NCI-H1694 treated with DMSO at 0.1 percent for 48 hours (cell line): Measurements from ENCODE around the gene GNA12.

Experiments
- DNase-seq: peaks from one replicate; lab custom pipeline; 2025; lab: John Stamatoyannopoulos, UW

GNA12 gene

DNA sequence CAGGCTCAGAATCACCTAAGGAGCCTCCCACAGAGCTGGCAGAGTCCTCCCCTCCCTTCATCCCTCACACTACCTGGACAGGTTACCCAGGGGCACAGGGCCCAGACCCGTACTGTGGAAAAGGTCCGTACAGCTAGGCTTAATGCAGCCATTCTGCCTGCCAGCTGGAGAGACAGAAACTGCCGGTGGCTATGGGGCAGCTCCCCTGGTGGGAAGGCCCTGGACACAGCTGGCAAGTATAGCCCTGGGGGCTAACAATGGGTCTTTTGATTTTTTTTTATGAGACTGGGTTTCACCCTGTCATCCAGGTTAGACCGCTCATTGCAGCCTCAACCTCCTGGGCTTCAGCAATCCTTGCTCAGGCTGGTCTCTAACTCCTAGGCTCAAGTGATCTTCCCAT is 68.3 kb downstream of the GNA12 start:
- DNase-seq, result no peak

DNA sequence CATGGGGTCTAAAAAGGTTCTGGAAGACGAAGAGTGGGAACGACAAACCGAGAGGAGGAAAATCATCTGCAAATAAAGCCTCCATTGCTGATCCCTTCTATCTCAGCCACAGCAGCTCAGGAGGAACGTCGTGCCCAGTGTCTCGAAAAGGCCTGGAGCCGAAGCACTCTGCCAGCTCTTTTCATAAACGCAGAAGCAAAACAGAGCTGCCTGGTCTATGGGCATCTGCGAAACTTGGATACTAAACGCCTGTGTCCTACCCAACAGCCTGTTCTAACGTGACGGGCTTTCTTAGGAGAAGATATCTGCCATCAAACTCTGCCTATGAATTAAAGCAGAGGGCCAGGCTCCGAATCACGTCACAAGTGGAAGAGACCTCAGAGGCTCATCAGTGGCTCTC is 68.7 kb downstream of the GNA12 start:
- DNase-seq, result no peak

DNA sequence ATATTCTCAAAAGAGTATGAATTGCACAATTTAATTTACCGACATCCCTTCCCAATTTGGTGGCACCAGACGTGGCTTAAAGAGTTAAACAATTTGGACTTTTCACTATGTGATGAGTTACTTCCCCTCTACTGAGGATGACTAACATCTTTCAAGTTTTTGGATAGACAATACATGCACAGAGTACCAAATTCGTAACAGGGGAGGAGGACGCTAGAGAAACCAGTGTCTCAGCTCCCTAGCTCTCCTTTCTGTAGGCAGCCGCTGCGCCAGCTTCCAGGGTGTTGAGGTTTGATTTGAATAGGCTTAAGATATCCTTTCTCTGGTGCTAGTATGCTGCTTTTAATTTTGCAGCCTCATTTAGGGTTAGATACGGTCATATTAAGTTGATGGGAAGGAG is 69.2 kb downstream of the GNA12 start:
- DNase-seq, result no peak

DNA sequence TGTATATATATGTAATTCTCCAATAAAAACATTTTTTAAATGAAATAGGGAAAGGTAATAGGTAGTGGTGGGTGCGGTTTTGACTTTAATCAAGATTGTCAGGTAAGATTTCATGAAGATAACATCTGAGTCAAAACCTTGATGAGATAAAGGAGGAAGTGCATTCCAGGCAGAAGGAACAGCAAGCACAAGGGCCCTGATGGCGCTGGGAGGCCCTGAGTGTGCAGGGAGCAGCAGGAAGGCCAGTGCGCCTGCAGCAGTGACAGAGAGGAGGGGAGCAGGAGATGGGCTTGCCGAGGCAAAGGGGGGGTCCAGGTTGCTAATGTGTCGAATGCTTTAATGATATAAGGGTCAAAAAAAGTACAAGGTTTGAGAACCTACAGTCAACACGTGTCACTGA is 69.8 kb downstream of the GNA12 start:
- no peak for DNase-seq

DNA sequence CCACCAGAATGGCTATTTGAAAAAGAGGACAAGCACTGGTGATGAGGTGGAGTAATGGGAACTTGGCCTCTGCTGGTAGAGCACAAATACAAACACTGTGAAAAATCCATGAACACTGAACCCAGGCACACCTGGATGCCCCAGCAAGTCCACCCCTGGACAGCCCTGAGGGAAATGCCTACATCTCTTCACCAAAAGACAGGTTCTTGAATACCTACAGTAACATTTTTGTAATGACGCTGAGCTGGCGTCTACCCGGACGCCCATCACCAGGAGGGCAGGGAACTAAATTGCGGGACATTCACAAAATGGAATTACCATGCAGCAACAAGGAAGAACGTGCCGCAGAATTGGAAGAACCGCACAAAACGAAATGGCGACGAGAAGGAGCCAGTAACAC is 70.5 kb downstream of the GNA12 start:
- DNase-seq, result no peak

DNA sequence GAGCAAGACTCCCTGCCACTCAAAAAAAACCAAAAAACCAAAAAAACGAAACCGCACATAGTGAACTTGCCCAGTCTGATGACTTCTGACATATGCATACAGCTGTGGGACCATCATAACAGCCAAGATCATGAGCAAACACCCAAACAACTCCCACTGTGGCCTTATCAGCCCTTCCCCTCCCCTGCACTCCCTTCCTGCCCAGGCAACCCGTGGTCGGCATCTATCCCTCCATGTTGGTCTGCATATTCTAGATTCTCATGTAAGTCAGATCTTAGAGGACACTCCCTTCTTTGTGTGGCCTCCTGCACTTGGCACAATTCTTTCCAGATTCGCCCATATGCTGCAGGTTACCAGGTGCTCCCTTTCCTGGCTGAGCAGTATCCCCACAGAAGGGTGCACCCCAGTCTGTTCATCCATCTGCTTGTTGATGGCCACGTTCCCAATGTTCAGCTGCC is 72.8 kb downstream of the GNA12 start:
- peak; percentile 40 for DNase-seq

DNA sequence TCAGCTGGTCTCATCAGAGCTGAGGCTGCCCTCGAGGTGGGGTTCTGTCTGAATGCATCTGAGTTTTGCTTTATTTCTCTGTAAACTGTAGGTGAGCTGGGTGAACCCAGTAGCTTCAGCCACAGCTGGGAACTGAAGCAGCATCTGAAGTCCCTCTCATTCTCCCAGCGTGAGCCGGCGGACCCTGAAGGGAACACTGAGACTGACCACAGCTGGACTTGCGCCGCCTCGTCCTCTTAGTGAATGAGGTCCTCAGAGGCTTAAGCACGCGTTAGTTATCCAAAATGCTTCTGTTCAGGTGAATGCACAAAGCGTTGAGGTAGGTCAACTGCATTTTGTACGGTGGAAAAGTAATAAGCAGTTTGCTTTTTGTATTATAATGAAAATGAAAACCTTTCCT is 79.5 kb downstream of the GNA12 start:
- no peak for DNase-seq

DNA sequence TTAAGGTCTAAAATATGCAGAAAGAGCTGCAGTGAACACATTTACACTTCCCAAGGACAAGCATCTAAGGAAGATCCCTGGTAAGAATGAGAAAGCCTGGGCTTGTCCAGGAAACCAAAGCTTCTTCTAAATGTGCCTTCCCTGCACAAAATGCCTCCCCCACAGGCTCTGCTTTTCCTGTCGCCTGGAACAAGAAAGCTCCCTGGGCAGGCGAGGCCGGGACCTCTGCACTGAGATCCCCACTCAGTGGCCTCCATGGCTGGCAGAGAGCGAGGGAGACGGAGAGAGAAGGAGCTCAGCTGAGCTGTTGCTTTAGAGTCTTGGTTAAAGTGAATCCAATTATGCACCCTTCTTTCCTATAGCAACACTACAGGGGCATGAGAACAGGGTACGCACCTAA is 80.5 kb downstream of the GNA12 start:
- no peak for DNase-seq

DNA sequence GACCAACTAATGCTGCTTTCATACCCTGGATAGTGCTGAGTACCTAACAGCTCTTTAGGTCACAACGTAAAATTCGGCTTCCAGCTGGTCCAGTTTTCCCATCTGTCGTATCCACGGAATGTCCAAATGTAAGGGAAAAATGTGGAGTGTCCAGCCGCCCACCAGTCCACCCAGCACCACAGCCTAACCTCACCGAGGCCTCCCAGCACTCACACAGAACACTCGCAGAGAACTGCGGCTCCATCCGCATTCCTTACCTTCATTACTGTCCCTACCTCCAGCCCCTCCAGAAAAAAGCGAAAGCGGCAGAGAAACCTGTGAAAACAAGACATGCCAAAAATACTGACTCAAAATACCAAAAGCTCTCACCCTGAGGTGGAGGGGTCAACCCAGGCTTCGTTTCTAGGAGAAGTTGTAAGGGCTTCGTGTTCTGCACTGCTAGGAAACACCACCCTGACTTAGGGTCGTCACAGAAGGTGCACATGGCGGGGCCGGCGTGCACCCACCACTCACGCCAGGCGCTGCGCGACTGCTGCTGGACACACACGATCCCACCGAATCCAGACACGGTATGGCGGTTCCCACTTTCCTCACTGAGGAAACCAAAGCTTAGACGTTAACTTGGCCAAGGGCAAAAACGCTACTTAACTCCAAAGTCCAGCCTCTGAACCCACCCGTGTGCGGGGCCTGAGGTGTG is 82.2 kb downstream of the GNA12 start:
- DNase-seq, result no peak

DNA sequence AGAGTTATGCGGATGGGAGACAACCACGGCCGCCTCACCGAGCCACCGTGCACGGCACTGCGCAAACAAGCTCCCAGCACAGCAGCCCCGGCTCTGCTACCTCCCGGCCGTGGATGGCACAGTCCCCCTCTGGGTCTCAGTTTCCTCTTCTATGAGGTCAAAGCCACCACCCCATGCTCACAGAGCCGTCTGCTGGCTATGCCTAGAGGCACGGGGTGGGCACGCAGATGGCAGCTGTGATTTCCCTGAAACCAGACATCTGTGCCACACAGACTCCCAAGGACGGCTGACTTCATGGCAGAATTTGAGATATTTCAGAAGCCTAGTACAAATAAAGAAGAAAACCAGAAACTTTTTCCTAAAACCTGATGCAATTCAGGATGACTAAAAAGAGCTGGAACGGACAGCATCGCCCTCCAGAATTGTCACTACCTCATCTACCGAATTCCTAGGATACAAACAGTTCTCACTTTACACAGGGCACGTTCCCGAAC is 82.9 kb downstream of the GNA12 start:
- DNase-seq, result peak; percentile 46

DNA sequence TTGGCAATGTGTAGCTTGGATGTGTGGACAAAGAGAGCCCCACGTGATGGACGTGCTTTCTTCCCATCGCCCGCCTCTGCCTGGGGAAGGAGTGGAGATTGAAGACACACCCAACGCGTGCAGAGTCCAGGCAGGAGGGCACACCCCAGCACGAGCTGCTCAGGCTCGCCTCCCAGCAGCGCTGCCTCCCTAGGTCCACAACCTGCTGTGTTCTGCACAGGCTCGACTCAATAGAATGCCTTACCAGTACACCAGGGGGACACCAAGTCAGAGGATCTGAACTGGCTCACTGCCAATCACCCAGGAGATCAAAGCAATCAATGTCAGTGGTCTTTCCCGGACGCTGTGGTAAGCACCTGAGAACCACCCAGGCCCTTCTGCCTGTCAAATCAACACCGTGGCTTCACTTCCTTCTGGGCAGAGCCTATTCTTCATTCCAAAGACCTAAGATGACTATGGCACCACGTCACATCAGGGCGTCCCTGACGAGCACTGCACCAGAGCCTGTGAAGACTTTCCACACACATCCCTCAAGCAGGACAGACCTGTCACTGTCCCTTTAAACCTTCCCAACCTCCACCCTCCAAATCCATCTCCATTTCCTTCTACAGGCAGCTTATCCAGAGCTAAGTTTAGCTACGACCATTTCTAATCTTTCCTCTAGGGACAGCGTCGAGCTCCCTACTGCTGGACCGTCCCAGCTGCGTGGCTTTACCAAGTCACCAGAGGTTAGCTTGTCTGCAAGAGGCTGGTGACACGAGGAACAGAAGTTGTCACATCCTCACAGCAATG is 83.8 kb downstream of the GNA12 start:
- peak; percentile 56 for DNase-seq

DNA sequence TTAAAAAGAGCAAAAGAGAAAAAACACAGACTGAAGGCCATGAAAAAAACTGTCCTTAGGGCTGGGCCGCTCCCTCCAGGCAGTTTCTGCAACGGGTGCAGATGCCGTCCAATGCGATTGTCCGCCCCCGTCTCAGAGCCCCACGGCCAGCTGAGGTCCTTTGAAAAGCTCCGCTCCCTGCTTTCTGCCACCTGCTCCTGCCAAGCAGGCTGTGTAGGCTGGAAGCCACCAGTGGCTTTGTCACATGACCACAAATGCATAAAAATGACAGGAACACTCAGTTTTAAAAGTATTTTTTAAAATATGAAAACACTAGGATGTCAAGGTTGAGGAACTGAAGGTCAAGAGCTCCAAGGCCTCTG is 84.4 kb downstream of the GNA12 start:
- DNase-seq, result no peak

DNA sequence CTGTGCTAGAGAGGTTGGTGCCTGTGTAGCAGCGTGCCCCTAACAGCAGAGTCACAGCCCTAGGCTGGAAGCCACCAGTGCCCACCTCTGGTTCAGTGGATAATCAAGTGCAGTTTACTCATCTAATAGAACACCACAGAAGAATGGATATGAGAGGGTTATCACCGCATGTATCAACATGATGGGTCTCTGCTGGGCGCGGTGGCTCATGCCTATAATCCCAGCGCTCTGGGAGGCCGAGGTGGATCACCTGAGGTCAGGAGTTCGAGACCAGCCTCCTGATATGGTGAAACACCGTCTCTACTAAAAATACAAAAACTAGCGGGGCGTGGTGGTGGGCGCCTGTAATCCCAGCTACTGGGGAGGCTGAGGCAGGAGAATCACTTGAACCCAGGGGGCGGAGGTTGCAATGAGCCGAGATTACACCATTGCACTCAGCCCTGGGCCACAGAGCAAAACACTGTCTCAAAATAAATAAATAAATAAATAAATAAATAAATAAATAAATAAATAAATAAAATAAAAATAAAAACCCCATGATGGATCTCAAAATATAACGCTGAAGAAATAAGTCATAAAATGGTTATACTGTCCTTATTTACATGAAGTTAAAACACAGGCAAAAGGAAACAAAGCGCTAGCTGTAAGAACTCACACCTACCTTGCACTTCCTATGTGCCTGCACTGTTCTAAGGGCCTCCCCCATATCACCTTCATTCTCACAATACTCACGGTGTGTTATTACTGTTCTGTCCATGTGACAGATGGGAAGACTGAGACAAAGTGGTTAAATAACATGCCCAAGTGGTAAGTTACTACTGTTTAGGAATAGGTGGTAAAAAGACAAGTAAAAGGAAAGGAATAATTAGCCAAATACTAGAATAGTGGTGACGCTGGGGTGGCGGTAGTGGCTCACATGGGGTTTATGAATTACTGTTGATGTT is 85.2 kb downstream of the GNA12 start:
- no peak for DNase-seq

DNA sequence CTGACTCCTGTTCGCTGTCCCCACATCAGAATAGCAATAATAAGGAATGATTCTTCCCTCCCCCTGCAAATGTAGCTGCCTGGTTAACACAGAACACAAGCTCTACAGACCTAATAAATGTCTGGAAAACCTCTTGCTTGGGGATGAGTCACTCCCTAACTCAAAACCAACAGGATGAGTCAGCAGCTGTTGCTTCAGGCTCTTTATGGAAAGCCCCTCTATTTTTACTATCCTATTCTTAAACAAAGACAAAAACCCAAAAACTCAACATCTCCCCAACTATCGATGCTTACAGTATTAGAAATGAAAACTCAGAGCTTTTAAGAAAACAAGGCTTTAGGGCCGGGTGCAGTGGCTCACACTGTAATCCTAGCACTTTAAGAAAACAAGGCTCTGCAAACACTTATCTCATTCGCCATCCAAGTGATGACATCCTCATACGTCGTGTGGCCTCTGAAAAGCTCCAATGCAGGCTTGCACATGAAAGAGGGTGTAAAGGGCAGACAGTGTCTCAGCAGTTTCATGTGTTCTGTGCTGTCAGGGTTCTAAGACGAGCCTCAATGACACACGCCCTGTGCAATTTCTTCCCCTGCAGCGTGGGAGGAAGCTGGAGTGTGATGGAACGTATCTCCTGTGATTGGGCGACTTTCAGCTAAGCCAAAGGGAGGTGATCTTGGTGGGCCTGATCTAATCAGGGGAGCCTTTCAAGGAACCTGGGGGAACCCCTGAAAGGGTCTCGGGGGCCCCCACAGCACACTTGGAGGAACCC is 86.0 kb downstream of the GNA12 start:
- peak; percentile 44 for DNase-seq

DNA sequence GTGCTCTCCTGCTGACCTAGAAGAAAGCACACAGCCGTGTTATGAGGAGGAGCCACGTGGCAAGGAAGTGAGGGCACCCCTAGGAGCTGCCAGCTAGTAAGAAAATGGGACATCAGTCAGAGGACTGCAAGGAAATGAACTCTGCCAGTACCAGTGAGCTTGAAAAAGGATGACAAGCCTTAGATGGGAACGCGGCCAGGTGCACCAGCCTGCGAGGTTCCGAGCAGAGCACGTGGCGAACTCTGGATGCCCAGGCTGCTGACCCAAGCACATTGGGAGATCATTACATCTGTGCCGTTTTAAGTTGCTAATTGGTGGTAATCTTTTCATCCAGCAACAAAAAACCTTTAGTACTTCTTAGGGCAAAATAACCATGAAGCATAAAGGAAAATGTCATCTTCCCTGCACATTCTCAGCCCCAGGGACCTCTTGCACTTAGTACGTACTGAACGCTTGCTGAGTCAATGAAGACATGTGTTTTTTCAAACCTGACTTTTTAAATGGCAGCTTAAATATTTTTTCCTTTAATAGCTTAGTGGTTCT is 86.7 kb downstream of the GNA12 start:
- DNase-seq, result peak; percentile 37

DNA sequence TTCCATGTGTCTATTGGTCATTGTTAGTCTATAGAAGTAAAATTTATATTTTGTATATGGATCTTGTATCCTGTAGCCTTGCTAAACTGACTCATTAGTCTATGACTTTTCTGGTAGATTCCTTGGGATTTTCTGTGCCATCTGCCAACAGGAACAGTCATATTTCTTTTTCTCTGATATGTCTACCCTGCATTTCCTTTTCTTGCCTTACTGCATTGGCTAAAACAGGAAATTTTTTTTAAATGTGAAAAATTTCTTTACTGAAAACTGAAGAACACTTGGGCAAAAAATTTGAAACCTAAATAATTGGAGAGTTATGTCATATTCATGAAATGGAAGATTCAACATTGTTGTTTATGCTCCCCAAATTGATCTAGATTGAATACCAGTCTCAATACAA is 88.6 kb downstream of the GNA12 start:
- DNase-seq, result no peak

DNA sequence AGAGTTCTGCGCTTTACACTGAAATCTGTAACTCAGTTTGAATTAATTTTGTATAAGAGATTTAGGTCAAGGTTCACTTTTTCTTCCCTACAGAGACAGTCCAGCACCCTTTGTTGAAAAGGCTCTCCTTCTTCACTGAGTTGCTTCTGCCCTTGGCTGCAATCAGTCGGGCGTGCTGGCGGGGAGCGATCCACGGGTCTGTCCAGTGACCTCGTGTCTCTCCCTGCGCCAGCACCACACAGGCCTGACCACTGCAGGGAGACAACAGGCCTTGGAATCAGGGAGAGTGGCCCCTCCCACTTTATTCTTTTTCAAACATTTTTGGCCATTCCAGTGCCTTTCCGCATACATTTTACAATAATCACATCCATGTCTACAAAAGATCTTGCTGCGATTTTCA is 89.2 kb downstream of the GNA12 start:
- no peak for DNase-seq

DNA sequence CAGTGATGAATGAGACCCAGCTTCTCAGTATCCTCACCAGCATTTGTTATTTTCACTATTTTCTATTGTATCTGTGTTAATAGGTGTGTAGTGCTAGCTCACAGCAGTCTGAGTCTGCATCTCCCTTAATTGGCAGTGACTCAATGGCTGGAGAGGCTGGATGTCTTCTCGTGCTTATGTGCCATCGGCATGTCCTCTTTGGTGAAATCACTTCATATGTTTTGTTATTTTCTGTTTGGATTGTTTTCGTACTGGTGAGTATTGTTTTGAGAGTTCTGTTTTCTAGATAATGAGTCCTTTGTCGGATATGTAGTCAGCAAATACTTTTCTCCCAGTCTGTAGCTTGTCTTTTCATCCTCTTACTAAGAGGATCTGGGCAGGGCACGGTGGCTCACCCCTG is 90.0 kb downstream of the GNA12 start:
- DNase-seq, result no peak

DNA sequence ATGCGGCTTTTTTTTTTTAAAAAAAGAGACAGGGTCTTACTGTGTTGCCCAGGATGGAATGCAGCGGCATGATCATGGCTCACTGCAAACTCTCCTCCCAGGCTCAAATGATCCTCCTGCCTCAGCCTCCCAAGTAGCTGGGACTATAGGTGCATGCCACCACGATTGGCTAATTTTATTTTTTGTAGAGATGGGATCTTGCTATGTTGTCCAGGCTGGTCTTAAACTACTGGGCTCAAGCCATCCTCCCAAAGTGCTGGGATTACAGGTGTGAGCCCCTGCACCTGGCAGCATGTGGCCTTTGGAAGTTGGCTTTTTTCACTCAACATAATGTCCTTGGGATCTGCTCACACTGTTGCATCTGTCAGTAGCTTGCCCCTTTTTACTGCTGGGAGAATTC is 91.0 kb downstream of the GNA12 start:
- no peak for DNase-seq

DNA sequence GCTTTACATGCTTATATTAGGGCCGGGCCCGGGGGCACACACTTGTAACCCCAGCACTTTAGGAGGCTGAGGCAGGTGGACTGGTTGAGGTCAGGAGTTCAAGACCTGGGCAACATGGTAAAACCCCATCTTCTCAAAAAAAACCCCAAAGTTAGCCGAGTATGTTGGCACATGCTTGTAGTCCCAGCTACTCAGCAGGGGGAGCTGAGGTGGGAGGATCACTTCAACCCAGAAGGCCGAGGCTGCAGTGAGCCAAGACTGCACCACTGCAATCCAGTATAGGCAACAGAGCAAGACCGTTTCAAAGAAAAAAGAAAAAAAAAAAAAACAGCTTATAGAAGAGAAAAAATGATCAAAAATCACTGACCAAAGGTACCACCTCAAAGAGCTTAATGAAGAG is 93.0 kb downstream of the GNA12 start:
- DNase-seq, result no peak

DNA sequence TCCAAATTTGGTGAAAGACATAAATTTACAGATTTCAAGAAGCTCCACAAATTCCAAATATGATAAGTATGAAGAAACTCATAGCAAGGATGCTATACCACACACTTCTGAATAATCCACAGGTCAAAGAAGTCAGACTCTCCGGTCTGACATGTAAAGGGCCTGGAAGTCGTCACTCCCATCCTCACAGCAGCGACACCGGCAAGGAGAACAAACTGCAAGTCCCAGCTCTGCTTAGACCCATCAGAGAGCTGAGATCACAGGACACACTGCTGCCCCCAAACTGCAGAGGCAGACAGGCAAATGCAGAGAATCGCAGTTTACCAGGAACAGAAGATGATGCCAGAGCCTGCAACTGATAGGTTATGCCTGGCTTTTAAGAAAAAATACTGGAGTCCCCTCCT is 94.1 kb downstream of the GNA12 start:
- no peak for DNase-seq
